Measurements from ENCODE around the gene IL25.
"Not testable (repeated sequence)": the region's sequence is repeated elsewhere in the genome, so short reads cannot be mapped to it uniquely, and the experiment has no call there.

The IL25 gene

DNA sequence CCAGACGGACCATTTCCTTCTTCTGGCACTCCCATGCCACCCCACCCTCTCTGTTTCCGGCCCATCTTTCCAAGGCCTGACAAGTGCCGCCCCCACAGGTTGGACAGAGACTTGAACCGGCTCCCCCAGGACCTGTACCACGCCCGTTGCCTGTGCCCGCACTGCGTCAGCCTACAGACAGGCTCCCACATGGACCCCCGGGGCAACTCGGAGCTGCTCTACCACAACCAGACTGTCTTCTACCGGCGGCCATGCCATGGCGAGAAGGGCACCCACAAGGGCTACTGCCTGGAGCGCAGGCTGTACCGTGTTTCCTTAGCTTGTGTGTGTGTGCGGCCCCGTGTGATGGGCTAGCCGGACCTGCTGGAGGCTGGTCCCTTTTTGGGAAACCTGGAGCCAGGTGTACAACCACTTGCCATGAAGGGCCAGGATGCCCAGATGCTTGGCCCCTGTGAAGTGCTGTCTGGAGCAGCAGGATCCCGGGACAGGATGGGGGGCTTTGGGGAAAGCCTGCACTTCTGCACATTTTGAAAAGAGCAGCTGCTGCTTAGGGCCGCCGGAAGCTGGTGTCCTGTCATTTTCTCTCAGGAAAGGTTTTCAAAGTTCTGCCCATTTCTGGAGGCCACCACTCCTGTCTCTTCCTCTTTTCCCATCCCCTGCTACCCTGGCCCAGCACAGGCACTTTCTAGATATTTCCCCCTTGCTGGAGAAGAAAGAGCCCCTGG, 3.1 kb downstream of the IL25 start:
- no peak for DNase-seq (ENCODE audit: low read depth)

DNA sequence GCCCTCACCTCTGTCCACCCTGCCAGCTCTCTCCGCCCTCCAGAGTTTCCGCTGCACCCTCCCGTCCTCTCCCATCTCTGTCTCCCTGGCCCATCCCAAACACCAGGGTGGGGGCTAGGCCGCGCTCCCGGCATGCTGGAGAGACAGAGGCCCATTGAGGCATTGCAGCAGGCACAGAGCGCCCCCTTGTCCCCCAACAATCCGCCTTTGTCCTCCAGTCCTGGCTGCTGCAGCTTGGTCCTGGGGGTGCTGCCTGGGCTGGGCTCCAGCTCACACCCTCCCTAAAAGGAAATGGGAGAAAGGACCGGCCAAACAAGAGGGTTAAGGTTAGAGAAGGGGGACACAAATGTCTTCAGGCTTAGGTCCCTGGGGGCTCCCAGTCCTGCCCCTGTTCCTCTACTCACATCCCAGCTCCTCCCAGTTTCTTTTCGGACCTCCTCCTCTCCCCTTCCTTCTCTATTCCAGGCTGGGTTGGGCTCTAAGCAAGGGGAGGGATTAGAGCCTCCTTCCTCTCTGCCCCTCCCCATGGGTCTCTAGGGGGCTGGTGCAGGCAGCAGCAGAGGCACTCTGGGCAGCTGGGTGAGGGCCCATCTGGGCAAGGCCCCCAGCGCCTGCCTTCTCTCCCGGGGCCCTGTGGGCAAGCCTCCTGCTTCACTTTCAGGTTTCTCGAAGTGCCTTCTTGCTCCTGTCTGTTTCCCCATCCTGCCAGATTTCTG, 4.0 kb downstream of the IL25 start, which contains the start of gene CMTM5:
Gene CMTM5, plus strand, starts transcription at position 565 of the 716 bp plus-strand sequence. CDS start 206 bp downstream, outside the sequence.
- DNase-seq (ENCODE audit: low read depth) = no peak

DNA sequence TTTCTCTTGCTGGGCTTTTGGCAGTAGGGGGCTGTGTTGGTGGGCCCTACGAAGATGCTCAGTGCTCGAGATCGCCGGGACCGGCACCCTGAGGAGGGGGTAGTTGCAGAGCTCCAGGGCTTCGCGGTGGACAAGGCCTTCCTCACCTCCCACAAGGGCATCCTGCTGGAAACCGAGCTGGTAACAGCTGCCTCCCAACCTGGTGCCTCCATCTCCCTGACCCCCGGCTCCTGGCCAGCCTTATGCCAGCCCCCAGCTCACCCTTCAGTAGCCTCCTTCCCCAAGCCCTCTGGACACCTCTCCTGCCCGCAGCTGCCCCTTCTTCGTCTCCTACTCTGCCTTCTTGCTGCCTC, 4.6 kb downstream of the IL25 start:
- no peak for DNase-seq (ENCODE audit: low read depth)

DNA sequence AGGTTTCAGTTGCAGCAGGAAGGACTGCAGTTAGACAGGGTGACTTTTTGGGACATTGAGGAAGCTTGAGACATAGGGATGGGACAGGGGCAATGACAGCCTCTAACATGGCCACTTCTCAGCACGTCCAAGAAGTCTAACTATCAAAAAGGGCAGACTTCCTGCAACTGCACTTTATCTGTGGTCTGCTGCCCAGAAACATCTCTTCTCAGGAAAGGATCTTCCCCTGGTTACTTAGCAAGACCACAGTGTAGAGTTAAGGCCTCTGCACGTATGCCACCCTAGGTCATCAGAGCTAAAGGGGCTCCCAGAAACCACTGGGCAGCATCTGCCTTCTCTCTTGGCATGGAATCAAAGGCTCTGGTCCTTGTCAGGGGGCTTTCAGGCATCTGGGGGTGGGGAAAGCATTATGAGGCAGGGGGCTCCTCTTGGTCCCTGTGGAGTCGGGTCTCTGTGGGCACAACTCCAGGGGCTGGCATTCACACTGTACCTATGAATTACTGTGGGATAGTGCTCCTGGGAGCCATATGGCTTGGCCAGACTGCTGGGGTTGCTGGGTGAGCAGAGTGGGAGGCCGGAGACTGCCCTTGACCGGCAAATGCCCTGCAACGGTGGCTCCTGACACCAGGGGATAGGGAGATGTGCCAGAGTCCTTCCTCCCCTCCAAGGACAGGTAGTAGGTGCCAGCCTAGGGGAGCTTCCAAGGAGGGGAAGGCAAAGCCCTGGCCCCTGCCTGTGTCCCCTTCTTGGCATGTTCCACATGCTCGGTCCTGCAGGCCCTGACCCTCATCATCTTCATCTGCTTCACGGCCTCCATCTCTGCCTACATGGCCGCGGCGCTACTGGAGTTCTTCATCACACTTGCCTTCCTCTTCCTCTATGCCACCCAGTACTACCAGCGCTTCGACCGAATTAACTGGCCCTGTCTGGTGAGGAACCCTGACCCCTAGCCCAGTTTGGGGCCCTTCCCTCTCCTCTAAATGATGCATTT, 5.3 kb downstream of the IL25 start:
- no peak for DNase-seq (ENCODE audit: low read depth)

DNA sequence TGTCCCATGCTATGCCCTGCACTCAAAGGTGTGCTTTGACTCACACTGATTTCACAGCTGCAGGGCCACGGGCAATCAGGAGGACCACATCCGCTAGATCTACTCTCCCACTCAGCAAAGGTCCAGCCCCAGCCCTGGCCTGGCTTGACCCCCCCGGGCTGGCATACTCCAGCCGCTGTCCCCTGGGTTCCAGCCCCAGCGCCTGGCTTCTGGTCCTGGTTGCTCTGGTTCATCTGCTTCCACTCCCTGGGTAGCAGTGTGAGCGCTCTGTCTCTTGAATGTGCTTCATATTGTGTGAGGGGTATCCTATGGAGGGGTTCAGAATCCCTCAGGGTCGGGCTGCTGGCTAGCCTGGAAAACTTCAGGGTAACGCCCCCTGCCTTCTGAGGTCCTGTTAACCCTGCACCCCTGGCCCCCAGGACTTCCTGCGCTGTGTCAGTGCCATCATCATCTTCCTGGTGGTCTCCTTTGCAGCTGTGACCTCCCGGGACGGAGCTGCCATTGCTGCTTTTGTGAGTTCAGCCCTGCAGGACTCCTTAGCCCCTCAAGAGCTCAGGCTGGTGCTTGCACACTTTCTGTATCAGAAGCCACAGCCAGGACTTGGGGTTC, 6.1 kb downstream of the IL25 start:
- DNase-seq (ENCODE audit: low read depth) = no peak

DNA sequence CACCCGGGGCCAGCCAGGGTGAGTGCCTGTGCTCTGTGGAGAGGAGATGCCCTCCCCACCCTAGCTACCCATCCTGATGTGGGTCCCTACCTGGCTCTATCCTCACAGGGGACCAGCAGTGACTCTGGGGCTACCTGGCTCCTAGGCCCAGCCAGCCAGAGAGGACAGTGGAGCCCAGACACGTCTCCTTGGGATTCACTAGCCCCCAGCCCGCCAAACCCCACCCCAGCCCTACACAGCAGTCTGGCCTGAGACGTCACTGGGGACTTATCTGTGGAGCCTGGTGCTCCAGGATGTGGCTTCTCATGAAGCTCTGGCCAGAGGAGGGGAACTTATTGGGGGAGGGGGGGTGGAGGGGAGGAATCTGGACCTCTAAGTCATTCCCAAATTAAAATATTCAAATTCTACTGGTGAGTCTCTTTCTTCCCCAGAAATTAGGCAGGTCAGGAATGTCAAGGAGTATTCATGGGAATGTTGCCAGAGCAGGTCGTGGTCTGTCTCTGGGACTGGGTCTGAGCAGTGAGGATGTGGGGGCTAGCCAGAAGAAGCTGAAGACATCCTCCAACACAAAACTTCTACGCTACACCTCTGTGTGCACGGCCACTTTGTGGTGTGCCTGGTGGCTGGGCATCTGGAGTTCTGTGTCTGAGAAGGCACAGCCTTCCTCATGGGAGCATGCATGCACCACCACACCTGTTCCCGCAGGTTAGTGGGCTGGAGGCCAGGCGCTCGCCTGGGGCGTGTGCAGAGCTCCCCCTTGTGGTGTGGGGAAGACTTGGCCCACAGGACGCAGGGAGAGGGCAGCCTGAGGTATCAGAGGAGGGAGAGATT, 7.0 kb downstream of the IL25 start:
- DNase-seq (ENCODE audit: low read depth) = peak; percentile 45

DNA sequence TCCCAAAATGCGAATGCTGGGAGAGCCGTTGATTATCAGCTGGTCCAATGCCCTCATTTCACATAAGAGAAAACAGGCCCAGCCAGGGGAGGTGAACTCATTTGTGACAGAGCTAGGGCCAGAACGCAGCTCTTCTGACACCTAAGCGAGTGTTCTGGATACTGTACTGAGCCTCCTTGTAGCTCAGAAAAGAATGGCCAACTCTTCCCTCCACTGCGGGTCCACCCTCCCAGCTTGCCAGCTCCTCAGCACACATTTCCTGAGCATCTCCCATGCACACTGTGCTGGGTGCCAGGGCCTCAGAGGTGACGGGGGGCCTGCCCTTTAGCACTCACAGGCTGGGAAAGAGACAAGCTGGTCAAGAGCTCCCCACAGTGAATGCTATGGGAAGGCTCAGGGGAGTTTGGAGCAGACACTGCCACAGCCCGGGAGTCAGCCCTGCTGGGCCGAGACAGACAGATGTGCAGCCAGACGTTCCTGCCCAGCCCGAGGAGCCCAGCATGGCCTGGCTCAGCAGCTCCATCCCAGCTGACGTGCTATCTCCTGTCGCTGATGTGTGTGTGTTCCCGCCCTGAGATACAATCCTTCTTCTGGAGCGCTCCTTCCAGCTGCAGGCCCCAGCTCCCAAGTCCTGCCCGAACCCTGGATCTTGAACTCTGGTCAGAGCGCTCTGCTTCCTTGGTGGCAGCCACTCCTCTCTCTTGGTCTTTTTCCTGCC, 7.7 kb downstream of the IL25 start:
- no peak for DNase-seq (ENCODE audit: low read depth)

DNA sequence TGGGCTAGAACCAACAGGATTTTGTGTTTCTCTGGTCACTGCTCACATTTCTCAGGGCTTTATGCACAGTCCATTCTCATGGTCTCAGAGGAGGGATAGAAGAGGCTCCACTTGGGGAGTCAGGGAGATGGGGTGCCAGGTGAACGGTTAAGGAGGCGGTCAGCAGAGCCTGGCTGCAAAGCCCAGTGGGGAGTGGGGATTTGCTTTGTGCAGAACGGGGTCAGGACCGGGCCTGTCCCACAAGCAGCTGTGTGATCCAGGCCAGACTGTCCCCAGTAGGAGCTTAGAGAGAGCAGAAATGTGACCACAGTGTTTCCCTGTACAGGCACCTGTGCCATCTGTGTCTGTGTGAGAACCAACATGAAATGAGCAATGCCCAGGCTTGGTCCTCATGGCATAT, 8.4 kb downstream of the IL25 start:
- DNase-seq (ENCODE audit: low read depth) = no peak

DNA sequence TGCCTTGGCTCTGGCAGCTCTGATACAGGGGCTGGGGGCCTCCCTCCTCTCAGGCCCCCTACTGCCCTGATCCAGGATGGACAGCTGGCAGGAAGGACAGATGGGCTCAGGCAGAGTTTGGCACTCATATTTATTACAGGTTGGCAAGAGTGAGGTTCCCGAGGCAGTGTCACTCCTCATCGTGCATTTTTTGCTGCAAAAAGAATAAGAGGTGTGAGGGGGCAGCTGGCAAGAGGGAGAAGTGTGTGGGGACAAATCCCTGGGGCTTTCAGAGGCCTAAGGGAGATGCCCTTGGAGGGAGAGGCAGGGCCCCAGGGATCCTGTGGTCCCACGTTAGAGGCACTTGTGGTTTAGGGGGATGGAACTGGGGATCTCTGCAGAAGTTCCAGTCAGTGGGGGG, 9.3 kb downstream of the IL25 start:
- DNase-seq (ENCODE audit: low read depth) = no peak

DNA sequence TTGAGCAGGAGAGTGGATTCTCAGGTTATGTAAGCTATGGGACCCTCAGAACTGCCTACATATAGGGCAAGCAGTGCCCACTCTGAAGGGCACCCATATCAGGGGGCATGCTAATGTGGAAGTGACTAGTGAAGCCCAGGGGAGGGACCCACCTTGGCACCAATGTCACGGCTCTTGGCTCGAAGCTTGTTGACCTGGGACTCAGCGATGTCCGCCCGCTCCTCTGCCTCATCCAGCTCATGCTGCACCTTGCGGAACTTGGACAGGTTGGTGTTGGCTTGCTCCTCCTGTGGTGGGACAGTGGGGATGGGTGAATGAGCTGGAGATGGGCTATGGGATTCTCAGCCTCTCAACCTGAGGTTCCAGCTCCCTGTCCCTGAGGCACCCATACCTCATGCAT, 9.7 kb downstream of the IL25 start:
- DNase-seq (ENCODE audit: low read depth) = no peak

DNA sequence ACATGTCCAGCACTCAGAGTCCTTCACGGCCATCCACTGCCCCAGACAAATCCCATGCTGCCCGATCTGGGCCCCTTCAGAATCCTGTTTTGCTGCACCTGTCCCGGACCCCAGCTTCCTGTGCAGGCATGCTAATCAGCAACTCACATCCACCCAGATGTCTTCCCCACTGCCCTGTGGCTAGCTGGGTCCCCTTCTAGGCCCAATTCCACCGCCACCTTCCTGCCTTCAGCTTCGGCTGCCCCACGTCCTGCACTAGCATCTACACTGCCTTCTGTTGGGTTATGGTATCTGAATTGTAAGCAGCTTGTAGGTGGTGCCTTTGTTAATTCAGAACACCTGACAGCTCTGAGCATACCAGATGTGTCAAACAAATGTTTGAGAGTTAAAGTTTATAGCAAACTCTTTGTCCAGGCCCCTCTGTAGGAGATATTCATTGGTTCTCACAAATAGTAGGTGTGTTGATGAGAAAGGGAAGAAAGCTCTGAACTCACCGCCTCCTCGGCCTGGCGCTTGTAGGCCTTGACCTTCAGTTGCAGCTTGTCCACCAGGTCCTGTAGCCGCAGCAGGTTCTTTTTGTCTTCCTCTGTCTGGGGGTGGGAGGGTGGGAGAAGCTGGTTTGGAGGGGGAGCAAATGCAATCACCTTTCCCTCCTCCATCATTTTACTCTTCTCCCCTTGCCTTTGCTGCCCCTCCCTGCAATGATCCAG, 10.3 kb downstream of the IL25 start:
- no peak for DNase-seq (ENCODE audit: low read depth)

DNA sequence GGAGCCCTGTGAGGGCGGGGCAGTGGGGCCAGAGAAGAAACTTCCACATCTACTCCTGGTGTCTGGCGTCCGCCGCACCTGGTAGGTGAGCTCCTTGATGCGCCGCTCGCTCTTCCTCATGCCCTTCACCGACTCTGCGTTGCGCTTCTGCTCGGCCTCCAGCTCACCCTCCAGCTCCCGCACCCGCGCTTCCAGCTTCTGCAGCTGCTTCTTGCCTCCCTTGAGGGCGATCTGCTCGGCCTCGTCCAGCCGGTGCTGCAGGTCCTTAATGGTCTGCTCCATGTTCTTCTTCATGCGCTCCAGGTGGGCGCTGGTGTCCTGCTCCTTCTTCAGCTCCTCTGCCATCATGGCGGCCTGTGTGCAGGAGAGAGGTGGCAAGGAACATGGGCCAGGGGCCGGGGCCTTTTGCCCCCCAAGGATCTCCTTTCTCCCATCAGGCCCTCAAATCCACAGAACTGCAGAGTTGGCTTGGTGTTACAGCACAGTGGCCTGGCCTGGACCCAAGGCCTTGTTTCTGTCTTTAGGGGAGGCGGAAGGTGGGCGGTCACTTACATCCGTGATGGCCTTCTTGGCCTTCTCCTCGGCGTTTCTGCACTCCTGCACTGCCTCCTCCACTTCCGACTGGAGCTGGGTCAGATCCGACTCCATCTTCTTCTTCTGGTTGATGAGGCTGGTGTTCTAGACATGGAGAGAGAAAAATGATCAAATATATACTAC, 11.9 kb downstream of the IL25 start:
- DNase-seq (ENCODE audit: low read depth) = no peak

DNA sequence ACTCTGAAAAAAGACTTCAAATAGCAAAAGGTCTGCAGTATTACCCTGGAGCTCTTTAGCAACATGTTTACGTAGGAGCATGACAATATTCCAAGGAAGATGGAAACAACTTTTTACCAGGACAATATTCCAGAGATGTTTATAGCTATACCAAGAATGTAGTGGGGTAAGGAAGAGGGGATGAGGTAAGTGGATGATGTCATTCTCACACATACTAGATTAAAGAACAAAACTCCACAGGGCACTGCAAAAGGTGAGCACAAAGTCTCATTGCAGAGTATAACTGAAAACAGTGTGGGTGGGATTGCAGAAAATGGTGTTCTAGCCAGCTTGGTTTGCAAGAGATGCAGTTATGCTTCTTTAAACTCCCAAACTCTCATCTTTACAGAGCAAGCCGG, 12.6 kb downstream of the IL25 start:
- no peak for DNase-seq (ENCODE audit: low read depth)

DNA sequence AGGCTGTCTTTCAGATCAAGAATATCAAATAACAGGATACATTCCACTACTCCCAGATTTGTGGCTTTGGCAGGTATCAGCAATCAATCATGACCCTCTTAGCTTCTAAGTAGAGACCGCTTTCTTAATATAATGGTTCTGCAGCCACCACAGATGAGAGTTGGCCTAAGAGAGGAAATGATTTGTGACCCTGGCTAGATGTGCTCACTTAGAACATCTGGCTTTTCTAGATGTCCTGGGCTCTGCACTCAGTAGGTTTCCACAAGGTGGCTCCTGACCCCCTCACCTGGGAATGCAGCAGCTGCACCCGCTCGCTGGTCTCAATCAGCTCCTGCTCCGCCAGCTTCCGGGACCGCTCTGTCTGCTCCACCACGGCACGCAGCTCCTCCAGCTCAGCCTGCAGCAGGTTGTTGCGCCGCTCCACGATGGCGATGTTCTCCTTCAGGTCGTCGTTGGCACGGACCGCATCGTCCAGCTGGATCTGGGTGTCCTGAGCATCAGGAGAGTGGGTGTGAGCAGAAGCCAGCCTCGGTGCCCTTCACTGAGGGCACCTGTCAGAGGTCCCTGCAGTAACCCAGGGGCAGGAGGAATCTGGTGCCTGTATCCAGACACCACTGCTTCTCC, 13.1 kb downstream of the IL25 start:
- no peak for DNase-seq (ENCODE audit: low read depth)

DNA sequence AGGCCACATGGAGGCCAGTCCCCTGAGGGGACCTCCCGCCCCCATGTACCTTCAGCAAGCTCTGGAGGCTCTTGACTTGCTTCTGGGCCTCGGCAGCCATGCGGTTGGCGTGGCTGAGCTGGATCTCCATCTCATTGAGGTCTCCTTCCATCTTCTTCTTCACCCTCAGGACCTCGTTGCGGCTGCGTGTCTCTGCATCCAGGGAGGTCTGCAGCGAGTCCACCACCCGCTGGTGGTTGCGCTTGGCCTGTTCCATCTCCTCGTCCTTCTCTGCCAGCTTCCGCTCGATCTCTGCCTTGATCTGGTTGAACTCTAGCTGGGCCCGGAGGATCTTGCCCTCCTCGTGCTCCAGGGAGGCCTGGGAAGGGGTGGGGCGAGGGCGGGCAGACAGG, 13.7 kb downstream of the IL25 start:
- DNase-seq (ENCODE audit: low read depth) = not testable (repeated sequence)

DNA sequence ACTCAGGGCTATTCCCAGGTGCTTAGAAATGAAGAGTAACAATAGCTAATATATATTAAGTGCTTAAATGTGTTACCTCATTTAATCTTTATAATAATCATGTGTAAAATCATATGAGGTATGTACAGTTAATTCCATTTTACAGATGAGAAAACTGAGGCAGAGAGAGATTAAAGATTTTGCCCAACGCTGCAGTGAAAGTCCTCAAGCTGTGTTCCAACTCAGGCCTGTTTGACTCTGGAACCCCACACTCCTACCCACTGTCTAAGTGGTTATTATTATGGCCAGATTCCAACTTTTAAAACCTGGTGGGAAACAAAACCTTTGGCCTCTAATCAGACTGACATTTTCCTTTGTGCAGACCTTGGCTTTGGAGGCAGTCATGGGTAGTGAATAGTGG, 14.4 kb downstream of the IL25 start:
- DNase-seq (ENCODE audit: low read depth) = no peak

DNA sequence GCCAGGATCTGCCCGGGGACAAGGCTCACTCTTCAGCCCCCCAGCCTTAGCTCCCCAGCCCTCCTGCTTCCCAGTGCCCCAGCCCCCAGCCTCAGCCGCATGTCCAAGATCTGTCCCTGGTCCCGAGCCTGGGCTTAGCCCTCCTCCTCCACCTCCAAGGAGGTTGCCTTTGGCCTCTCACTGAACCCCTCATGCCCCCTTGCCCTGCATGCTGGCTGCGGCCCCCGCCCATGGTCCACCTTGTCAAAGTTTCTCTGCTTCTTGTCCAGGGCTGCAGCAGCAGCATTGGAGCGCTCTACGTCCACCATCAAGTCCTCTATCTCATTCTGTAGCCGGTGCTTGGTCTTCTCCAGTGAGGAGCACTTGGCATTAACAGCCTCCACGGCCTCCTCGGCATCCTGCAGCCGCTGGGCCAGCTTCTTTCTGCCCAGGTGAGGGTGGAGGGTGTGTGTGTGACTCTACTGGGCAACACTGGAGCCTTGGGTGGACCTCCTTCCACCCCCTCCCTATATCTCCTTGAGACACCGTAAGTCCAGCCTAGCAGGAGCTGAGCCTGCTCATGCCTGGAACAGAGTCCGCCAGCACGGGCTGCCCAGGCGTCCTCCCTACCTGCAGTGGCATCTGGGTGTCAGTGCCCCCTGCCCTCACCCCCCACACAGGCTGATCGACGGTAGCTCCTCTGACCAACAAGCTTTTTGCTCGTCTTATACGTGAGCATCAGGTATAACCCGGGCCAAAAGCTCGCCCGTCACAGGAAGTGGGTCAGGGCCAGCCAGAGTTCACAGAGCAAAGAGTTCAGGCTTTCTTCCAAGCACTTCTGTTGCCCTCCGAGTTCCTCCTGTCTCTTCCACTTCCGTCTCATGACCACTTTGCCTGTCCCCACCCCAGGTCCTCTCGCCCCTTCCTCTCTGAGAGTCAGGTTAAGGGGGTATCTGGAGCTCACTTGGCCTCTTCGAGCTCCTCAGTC, 15.6 kb downstream of the IL25 start:
- DNase-seq (ENCODE audit: low read depth) = no peak

DNA sequence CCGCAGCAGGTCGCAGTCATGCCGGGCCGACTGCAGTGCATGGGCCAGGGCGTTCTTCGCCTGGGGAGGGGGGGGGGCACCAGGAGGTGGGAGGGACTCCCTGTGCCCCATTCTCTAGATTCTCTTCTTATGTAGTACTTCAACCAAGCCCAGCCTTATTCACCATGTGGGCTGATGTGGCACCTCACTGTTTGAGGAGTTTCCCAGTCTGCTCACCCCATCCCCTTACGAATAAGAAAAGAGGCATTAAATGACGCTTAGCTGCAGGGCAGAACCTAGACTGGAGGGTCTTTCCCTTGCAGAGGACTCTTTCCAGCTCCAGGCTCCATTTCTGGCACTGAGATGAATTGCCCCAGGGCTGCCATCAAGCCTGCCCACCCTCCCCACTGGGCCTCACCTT, 16.4 kb downstream of the IL25 start:
- no peak for DNase-seq (ENCODE audit: low read depth)
